Measurements from ENCODE around the gene SLC25A18.

DNA sequence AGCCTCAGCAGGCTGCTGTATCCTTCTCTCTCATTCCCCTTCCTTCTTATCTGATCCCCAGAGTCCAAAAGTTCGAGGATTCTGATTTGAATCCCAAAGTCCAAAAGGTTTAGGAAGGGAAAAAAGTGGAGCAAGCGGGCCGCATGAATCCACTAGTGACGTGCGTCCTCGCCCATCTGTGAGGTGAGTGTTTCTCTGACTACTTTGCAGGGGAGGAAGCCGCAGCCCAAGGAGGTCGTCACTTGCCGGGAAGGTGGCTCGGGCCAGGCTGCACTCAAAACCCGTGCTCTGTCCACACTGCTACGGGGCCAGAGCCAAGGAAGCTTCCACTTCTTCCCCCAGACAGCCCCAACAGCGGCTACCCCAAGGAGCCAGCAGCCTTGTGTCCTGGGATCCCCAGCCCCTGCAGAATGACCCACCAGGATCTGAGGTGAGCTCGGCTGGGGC lies 16.3 kb downstream of the SLC25A18 start:
- TF ChIP-seq, protein P1, sequence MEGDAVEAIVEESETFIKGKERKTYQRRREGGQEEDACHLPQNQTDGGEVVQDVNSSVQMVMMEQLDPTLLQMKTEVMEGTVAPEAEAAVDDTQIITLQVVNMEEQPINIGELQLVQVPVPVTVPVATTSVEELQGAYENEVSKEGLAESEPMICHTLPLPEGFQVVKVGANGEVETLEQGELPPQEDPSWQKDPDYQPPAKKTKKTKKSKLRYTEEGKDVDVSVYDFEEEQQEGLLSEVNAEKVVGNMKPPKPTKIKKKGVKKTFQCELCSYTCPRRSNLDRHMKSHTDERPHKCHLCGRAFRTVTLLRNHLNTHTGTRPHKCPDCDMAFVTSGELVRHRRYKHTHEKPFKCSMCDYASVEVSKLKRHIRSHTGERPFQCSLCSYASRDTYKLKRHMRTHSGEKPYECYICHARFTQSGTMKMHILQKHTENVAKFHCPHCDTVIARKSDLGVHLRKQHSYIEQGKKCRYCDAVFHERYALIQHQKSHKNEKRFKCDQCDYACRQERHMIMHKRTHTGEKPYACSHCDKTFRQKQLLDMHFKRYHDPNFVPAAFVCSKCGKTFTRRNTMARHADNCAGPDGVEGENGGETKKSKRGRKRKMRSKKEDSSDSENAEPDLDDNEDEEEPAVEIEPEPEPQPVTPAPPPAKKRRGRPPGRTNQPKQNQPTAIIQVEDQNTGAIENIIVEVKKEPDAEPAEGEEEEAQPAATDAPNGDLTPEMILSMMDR (IDR thresholded peaks at IDR 0.05; ENCODE audit: low read depth, low read length, missing input control), result no peak
- TF ChIP-seq GABPA (IDR thresholded peaks at IDR 0.05 in 1 of 2, conservative IDR thresholded peaks at IDR 0.05 in 1 of 2) (no peak), SP1 (IDR thresholded peaks at IDR 0.05) (peak; percentile 66), JUND (IDR thresholded peaks at IDR 0.05) (no peak), YY1 (IDR thresholded peaks at IDR 0.05) (no peak), HNF4A (conservative IDR thresholded peaks at IDR 0.05) (peak; percentile 84 to 98), RAD21 (IDR thresholded peaks at IDR 0.05) (peak in 1 of 2 donors; percentile 14), RXRA (IDR thresholded peaks at IDR 0.05) (peak; percentile 53 to 78), ZBTB33 (IDR thresholded peaks at IDR 0.05) (no peak)
- TF ChIP-seq, protein P2, sequence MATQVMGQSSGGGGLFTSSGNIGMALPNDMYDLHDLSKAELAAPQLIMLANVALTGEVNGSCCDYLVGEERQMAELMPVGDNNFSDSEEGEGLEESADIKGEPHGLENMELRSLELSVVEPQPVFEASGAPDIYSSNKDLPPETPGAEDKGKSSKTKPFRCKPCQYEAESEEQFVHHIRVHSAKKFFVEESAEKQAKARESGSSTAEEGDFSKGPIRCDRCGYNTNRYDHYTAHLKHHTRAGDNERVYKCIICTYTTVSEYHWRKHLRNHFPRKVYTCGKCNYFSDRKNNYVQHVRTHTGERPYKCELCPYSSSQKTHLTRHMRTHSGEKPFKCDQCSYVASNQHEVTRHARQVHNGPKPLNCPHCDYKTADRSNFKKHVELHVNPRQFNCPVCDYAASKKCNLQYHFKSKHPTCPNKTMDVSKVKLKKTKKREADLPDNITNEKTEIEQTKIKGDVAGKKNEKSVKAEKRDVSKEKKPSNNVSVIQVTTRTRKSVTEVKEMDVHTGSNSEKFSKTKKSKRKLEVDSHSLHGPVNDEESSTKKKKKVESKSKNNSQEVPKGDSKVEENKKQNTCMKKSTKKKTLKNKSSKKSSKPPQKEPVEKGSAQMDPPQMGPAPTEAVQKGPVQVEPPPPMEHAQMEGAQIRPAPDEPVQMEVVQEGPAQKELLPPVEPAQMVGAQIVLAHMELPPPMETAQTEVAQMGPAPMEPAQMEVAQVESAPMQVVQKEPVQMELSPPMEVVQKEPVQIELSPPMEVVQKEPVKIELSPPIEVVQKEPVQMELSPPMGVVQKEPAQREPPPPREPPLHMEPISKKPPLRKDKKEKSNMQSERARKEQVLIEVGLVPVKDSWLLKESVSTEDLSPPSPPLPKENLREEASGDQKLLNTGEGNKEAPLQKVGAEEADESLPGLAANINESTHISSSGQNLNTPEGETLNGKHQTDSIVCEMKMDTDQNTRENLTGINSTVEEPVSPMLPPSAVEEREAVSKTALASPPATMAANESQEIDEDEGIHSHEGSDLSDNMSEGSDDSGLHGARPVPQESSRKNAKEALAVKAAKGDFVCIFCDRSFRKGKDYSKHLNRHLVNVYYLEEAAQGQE (IDR thresholded peaks at IDR 0.05), result no peak
